ENCODE results near the gene LTB4R.
"Not testable (repeated sequence)": the region's sequence is repeated elsewhere in the genome, so short reads cannot be mapped to it uniquely, and the experiment has no call there.

The LTB4R gene

DNA sequence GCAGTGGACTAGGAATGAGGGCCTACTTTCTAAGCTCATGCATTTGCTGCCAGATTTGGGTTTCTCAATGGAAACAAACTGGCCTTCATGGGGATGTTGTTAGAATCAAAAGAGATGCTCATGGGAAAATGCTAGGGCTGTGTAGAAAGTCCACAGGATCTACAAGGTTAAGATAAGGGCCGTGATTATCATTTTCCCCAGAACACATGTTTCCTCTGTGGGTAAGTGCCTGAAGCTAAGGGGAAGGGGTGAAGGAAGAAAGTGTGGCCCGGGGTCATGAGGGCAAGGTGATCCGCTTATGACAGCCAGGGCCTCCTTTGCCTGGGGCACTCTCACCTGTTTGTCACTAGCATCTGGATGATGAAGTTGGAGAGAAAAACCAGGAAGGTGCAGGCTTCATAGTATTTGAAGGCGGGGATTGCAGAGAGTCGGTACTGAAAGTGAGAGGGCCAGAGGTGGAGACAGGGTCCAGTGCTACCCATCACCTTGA is 13.8 kb downstream of the LTB4R start:
- DNase-seq = no peak

DNA sequence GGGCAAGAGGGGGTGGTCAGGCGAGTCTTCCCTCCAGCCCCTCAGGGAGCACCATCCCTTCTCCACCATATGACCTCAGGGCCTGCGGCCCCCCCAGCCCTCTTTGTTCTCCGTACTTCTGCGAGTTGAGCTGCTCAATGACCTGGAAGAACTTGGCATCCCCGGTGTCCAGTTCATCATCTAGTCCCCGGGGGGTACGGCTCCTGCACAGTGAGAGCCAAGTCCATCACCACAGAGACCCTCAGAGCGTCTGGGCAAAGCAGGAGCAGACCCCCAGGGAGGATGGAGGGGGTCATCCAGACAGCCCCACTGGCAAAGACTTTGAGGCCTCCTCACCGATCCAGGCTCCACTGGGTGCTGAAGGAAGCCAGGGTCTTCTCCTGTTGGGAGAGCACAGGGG is 14.7 kb downstream of the LTB4R start:
- DNase-seq = no peak

DNA sequence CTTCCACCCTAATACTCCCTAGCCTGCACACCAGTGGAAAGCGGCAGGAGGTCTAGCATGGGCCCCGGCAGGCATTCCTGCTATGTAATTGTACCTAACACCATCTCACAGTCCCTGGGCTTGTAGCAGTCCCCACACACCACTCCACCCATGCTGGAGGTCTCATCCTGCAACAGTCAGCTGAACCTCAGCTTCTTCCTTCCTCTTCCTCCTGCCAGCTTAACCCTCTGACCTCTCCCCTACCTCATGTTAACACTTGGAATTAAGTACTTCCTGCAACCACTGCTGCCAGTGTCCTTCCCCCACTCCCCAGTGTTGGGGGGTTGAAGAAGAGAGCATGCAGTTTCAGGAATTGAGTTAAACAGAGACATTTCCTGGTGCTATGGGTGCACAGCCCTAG is 16.0 kb downstream of the LTB4R start:
- no peak for DNase-seq

- DNase-seq = not testable (repeated sequence)
These were observed 16.6 kb downstream of the LTB4R start for GRCh38 chr14:24327914-24328313.

- DNase-seq = no peak
These were observed 17.9 kb downstream of the LTB4R start for GRCh38 chr14:24329073-24329663.

GRCh38 chr14:24329736-24330135 is 18.4 kb downstream of the LTB4R start:
- DNase-seq = no peak

DNA sequence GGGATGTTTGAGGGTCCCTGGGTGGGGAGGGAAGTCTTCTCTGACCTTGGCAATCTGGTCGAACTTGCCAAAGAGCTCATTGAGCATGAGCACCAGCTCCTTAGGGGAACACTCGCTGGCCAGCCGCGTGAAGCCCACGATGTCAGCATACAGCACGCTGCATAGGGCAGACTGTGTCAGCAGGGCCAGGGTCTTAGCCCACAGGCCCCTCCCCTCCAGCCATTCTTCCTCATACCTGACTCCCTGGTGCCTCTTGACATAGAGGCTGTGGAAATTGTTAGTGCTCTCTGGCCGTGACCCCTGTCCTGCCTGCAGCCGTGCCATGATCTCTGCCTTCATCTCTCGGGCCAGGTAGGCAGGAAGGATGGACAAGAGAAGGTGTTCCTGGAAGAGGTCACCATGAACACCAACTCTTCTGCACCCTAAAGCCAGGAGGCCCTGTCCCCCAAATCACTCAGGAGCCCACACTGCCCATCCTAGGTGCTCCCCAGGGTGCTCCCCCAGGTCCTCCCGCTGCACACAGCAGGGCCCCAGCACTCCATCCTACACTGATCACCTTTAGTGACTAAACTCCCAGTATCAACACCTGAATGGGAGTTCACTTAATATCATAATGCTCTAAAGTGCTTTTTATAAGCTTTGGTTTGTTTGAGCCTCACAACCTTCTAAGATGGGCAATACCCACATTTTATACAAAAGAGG is 19.8 kb downstream of the LTB4R start:
- no peak for DNase-seq

- DNase-seq = no peak
These were observed 20.5 kb downstream of the LTB4R start for GRCh38 chr14:24331731-24332267.

DNA sequence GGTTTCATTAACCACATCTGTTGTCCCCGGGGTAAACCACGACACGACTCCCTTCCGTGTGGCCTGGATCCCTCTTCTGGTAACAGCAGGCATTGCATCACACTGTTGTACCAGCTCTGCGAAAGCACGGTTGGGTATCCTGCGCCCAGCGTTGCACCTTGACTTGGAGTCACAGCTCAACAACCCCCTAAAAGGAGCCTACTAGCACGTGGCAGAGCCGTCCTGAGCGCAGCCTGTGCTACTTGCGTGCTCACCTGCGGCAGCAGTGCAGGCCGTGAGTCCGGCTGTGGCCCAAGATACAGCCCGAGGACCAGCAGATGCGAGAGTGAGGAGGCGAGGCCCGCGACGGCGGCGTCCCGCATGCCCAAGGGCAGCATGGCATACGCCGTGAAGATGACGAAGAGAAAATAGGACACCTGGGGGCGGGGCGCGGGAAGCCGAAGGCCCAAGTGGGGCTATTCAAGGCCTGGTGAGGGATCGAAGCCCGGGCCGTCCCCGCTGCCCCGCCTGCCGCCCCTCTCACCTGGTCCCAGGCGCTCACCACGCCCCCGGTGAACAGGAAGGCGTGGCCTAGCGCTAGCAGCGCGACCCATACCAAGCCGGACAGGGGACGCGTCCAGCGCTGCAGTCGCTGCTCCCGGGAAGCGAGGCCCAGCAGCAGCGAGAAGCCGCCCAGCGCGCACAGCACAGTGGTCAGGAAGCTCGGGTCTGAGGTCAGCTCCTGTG is 21.1 kb downstream of the LTB4R start:
- DNase-seq = no peak

- no peak for DNase-seq
These were observed 23.4 kb downstream of the LTB4R start, which contains the start of gene ADCY4 for GRCh38 chr14:24334431-24335291. Gene ADCY4, minus strand, starts transcription at chr14:24335071. Its CDS starts 419 bp downstream, at chr14:24334652.

DNA sequence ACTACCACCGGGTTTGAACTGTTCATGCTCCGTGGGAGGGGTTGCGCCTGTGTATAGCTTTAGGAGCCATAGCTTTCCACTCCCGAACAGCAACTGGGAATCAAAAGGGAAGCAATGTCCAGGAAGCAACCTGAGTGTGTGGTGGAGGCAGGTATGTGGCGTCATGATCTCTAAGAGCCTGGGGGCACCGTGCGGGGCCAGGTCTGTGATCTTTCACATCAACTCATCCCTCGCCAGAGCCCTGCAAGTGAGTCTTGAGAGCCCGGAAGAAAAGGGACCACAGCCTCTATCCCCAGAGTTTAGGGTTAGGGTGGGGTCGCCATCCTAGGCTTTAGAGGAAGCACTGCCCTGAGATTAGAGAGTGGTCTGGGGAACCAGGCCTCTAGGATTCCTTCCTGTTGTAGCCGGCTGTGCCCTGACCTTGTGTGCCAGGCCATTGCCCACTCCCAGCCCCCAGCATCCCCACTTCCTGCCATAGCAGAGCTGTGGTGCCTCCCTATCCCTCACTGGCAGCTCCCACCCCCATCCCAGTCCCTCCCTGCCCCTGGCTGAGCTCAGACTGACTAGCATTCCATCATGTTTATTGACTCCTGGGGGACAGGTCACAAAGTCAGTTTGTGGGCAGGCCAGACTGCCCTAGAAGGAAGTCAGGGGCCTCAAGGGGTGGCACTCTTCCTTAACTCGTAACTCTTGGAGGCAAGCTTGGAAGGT is 24.3 kb downstream of the LTB4R start:
- DNase-seq = no peak

DNA sequence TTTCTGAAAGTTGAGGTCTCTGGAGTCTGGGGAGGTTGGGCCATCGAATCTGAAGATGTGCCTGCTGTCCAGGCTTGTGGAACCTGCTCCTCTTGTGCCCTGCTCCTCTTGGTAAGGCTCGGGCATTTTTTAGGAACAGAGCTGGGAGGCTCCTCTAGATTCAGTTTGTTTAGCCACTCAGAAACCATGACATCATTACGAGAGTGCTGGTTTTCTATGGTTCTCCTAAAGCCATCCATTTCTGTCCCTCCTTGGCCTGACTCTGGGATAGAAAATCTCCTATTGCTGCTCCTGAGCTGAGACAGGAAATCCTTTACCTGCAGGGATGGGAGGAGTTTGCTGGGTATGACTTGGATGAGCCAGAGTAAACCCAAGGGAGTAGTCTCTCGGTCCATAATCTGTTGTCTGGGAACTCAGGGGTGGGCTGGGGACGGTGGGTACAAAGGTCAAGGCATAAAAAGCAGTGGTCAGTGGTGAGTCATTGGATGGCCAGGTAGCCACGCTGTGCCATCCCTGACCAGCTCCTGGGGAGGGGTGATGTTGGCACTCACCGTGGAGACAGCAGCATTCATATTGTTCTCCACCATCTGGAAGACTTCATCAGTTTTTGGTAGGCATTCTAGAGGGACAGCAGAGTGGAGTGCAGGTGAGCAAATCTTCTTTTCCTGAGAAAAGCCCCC is 26.0 kb downstream of the LTB4R start:
- no peak for DNase-seq

- no peak for DNase-seq
These were observed 26.5 kb downstream of the LTB4R start for GRCh38 chr14:24337824-24338175.

DNA sequence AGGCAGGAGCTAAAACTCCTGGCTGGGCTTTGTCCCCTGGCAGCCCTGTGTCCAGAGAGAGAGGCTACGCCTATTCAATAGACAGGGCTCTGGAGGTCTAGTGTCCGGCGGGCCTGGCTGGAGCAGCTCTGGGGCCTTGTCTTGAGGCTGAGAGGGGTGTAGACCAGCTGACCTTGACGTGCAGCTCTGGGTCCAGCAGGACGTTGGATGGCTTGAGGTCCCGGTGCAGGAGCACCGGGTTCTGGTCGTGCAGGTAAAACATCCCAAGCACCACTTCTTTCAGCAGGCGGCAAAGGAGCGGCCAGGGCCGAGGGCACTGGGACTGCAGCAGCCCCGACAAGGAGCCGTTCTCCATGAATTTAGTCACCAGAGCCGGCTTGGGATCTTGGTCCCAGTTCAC is 27.5 kb downstream of the LTB4R start:
- DNase-seq = no peak

DNA sequence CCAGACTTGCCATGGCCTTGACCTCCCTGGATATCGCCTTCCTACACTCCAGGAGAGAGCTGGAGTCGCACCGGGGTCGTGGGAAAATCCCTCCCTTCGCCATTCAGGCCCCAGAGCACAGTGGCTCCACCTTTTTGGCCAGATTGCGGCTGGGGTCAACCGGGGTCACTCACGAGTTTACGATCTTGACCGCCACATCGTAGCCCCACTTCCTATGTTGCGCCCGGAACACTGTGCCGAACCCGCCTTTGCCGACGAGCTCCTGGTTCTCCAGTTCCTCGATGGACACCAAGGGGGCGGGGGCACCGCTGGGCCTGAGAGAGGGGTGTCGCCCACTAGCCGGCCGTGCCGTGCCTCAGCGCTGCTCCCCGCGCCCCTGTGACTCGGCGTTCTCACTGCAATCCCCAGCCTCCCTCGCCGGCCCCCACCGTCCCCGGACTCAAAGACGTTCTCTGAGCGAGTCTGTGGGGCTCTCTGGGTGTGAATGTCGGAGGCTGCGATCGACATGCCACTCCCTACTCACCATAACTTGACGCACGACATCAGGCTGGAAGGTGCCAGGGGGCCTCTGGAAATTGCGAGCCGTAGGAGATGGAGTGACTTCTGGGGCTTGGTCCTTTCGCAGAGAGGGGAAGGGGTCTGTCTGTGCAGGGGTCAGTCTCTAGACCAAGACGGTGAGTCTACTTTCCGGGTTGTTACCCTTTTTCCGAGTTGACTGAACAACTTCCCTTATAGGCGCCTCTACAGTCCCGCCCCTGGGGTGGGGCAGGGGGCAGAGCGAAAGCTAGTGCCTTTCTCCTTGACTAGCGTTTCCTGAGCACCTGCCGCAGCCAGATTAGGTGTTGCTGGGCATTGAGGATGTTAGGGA is 28.2 kb downstream of the LTB4R start, which contains the start of gene RIPK3:
RIPK3 (minus strand) TSS at position 708 of the 868 bp plus-strand sequence; CDS start at position 543, 165 bp downstream.
- DNase-seq = no peak

GRCh38 chr14:24340606-24341005 is 29.3 kb downstream of the LTB4R start:
- no peak for DNase-seq

GRCh38 chr14:24342889-24343288 is 31.6 kb downstream of the LTB4R start:
- DNase-seq = no peak

- no peak for DNase-seq
These were observed 32.7 kb downstream of the LTB4R start for GRCh38 chr14:24343795-24344660.

DNA sequence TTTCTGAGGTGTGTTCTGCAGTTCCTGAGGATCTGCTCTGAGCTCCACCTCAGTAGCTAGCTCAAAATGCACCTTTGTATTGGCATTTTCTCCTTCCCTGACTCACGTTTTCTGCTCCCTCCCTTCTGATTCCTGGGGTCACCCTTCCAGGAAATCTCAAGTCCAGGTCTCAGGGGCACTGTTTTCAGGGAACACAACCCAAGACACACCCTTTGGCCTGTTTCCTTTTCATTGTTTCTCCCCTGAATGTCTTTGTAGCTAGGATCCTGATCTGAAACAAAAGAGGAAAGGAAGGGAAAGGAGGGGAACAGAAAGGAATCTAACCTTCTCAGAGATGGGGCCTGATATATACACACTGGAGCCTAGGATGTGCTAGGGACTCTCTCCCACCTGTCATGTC is 35.8 kb downstream of the LTB4R start:
- DNase-seq = no peak

Measured in NCI-H187 treated with DMSO at 0.1 percent for 48 hours (cell line).